GM19240 (cell line): ENCODE data around the gene GRK5.

Experiments
- DNase-seq: peaks from one replicate; pipeline ENCODE4 v3.0.0; 2011; ENCODE audit warnings: low spot score; ENCODE audit not compliant: insufficient read length

Gene GRK5

DNA sequence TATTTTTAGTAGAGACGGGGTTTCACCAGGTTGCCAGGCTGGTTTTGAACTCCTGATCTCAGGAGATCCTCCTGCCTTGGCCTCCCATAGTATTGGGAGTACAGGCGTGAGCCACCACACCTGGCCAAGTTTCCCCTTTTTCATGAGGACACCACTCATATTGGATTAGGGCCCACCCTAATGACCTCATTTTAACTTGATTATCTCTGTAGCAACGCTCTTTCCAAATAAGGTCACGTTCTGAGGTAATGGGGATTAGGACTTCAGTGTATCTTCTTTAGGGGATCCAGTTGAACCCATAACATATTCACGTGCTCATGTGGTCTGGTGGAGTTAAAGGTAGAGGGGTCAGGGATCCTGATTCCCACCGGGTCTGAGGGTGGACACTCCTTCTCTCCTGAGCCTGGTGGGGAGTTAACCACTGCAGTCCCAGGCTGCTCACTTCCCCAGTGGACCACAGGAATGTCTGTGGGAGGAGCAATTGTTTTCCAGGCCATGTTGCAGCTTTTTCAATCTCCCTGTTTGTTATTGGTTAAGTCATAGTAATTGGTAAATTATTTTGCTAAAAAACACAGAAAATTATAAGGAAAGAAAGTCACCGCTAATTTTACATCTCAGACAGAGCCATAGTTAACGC is 130.5 kb downstream of the GRK5 start:
- no peak for DNase-seq

DNA sequence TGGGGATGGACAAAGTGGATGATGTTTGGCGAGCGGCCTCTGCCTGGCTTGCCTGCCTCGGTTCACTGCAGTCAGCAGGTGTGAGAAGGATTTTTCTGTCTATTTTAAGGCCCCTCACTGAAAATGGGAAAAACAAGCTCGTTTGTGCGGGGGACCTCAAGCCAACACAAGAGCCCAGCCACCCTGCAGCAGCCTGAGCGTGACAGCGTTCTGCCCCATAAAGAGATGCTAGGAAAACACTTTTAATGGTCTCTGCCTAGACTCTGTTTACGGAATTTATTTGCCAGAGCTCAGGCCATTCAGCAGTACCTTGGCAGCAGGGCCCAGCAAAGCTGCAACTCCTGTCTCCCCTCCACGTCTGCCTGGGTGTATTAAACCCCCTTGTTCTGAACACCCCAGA is 131.7 kb downstream of the GRK5 start:
- no peak for DNase-seq

DNA sequence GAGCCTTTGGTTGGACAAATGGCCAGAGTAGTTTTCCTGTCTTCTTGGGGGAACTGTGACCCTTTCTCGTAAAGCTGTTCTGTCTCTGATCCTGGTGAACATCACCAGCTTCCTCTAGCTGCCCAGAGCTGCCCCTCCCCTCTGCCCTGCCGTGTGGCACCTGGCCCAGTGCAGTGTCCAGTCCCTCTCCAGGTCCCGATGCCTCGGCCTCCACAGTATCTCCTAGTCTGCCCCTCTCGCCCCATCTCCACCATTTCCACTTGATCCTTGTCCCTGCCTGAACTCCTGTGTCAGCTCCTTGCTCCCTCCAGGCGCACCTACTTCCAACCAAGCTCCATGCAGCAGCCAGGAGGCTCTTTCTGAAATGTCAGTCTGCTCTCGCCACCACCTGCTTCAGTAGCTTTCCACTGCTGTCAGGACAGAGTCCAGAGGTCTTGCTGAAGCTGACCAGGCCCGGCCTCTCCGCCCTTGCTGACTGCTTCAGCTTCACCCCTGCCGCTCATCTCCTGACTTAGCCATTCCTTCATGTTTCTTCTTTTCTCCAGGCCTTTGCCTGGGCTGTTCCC is 133.6 kb downstream of the GRK5 start:
- no peak for DNase-seq

DNA sequence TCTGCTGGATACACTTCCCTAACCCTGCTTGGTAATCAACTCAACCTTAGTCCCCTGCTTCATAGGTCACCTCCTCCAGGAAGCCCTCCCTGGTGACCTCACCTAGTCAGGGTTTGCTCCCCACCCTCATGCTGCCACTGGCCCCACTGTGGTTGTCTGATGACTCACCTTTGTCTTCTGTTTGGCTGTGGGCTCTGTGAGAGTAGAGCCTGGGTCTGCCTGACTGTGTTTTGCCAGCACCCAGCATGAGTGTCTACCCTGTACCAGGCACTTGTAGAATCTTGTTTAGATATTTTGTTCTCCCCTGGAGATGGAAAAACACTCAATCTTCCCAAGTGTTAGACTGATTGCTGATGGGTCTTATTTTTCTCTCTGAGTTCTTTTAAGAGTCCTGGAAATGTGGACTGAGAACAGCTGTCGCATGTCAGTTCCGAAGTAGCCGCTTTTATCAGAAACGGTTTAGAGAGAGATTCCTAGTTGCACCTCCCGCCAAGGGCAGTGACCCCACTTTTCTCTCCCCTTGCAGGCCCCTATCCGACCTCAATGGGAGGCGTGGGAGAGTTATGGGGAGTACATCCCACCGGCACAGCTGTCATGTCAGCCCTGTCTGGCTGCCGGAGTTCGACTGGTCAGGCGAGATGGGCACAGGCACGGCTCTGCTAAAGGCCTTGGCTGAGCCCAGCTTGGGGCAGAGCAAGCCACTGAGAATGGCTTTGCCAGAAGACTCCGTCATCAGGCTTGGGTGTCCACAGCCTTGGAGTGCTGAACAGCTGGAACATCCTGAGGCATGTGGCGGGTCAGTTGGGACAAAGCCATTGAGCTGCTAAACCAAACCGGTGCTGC is 134.3 kb downstream of the GRK5 start:
- DNase-seq = peak; percentile 35

DNA sequence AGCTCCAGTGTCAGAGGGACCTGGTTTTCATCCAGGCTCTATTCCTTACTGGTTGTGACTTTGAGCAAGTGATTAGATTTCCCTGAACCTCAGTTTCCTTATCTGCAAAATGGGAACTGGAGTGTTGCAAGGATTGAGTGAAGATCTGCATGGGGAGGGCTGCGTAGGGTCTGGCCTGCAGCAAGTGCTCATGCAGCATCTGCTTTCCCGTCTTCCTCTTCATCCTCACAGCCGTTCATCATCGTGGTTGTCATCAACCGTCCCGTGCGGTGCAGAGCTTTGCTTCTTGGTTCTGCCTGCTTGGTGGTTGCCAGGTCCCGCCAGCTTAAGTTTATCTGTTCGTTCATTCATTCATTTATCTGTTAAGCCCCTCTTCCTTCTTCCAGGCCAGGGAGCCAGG is 135.0 kb downstream of the GRK5 start:
- no peak for DNase-seq

DNA sequence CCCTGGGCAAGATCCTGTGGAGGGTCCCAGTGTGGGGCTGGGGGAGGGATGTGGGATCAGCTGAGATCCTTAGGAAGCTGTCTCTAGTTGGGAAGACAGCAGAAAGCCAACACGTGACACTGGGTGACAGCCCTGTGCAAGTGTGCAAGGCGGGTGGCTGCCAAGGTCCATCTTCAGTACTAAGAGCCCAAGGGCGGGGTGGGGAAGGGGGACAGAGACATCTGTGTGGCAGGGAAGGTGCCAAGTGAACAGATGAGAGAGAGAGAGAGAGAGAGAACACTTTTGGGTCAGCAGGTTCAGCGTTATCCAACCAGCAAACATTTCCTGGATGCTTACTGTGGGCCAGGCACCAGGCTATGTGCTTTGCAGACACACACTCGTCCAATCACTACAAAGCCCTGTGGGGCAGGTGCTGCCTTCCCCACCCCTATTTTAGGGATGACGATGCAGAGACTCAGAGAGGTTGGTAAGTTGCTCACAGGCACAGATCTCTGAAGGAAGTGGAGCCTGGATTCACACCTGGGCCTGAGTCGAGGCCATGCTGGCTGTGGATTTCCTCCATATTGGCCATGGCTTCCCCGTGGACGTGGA is 135.7 kb downstream of the GRK5 start:
- no peak for DNase-seq

DNA sequence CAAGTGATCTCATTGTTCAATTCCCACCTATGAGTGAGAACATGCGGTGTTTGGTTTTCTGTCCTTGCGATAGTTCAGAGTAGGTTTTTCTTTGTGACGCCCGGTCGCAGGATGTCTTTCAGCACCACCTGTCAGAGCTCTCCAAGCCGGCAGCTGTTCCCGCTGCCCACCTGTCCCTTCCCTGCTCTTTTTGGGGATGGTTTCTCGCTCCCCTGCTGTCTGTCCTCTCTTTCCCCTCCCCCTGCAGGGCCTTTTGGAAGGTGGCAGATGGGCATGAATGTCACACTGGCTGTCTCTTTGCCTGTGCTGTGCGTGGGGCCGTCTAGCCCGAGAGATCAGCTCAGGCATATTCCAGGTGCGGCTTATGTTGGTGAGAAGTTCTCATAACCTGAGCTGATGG is 137.0 kb downstream of the GRK5 start:
- no peak for DNase-seq

DNA sequence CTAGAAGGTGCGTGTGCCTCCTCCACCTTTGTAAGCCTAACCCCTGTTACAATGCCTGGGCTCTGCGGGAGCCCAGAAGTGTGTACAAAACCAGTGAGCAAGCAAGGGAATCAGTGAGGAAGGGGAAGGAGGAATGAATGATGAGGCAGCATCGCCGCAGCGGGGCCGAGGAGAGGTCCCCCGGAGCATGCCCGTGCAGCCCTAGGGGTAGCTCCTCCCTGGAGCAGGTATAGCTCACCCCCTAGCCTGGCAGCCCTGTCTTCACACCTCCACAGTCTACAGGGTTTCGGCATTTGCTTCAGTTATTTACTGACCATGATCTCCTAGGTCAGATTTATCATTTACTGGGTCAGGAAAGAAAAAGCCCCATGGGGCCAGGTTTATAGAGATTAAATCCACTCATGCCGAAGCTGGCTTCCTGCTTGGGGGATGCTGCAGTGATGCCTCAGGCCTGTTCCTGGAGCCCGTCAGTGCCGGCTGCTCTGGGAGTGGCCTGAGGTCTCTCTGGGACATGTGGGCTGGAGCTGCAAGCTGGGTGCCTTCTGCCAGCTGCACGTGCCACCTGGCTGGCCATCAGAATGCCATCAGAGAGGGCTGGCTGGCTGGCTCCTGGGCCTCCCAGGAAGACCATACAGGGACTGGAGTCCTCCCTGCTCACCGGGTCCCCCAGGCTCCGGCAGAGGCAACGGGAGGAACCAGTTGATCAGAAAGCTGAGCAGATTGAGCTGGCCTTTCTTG is 138.9 kb downstream of the GRK5 start:
- no peak for DNase-seq

DNA sequence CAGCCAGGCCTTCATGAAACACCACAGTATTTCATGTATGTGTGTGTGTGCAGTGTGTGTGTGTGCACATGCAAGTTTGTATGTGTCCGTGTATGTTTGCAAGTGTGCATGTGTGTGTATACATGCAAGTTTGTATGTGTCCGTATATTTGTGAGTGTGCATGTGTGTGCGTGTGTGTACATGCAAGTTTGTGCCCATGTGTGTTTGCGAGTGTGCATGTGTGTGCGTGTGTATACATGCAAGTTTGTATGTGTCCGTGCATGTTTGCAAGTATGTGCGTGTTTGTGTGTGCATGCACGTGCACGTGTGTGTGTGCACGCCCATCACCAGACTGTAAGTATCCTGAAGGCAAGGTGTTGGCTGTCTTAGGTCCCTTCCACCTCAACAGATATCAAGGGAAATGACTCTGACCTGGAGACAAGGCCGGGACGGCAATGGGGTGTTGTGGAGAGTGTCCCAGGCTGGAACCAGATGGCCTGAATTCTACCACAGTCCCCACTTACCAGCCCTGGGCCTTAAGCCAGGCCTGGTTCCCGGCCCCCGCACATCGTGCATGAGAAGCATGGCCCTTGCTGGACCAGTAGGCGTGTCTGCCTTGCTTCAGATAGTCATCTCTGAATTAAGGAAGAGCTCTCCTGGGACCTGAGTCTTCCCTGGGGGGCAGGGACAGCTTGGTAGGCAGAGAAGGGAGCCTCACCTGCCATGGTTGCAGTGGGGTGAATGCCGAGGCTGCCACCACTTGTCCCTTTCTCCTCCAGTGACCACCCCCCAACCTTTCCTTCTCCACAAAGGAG is 140.0 kb downstream of the GRK5 start:
- no peak for DNase-seq

DNA sequence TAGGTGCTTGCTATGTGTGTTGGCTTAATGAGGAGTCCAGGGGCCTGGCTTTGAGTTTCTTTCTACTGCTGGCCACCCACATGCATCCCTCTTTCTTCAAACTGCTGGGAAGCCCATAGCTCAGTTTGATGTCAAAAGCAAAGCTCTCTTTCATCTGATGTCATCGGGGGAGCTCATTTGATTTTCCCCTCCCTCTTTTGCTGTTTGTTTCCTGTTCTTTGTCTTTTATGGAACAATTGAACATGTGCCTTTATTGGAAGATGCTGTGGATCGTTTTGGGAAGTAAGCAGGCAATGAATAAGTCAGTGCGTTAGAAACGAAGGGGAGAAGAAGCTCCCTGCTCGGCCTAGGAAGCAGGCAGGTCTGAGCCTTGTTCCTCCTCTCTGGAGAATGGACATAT is 140.7 kb downstream of the GRK5 start:
- no peak for DNase-seq

DNA sequence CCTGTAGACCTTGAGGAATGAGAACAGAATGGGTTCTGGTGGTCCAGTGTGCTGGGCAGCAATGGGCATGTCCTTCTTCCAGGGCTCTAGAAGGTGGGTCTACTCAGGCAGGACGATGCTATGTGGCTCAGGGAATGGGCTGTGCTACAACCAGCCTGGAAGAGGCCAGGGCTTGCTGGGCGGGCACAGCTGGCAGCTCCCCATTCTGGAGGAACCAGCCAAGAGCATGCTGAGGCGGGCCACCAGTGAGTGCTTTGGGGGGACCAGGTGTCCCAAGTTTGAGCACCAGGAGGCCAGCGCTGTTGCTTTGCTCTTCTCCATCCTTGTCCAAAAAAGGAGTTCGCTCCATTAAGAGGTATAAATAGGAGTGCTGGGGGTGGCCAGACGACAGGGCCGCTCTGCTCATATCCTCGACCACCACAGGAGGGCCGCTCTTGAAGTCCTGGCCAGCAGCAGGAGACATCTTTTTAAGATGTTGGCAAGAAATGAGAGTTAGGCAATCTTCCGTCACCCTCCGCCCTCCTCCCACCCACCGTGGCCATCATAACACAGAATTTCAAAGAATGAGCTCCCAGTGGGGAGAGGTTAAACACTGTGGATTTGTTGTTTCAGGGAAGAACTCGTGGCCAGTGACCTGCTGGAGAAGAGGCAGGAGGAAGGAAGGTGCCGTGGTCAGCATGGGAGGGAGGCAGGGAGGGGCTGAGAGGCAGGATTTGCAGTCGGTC is 141.3 kb downstream of the GRK5 start:
- no peak for DNase-seq

DNA sequence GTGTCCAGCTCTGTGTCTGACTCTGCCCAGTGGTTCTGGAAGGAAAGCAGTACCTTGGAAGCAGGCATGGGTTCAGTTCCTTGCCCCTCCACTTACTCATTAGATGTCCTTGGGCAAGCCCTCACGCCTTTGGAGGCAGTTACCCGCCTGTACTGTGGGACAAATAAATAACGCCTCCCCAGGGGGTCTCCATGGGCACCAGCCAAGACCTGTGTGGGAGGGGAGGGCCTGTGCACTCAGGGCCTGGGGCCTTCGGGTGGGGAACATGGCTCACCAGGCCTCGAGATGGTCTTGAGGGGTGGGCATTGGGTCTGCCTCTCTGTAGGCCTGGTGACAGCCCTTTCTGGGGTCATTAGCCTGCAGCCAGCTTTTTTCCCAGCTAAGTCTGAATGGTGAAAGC is 142.0 kb downstream of the GRK5 start:
- DNase-seq = no peak

DNA sequence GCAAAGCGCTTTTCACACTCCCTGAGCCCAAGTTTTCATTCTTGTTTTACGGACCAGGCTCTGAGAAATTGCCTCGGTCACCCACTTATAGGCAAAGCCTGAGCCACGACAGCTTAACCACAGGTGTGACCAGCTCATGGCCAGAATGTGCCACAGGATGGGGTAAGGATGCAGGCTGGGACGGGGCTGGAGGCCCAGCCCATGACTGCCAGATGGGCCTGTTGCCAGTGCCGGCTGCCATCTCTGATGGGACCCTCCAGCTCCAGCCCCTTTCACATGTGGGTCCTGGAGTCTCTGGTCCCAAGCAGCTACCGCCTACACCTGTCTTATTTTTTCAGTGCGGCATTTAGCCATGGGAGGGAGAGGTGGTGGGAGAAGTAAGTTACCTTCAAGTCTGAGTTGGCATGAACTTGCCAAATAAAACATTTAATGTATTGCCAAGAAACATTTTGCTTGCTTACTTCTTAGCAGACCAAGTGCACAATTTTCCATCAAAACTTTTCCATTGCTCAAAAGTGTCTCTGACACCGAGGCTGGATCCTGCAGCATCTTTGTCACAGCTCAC is 142.6 kb downstream of the GRK5 start:
- DNase-seq = no peak

DNA sequence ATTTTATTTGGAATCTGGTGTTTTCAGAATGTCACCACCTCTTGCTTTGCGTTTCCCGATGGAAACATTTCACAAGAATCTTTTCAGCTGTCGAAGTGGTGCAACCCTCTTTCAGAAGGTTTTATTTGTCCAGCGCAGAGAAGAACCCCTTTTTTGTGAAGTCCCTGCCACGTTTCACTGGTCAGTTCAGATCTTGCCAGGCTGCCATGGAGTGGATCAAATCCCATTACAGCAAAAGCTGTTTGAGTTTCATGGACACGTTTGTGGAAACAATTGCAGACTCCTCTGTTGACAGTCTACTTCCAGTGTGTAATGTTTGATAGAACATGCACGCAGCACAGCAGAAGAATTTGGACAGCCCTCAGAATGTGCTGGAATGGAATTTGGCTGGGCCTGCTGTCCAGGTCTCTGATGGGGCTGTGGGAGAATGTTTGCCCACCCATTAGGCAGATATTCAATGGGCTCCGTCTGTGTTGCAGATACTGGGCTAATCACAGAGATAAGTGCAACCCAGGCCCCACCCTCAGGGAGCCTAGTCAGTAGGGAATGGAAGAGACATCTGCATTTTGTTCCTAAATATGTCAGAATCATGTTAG is 143.2 kb downstream of the GRK5 start:
- DNase-seq = no peak

DNA sequence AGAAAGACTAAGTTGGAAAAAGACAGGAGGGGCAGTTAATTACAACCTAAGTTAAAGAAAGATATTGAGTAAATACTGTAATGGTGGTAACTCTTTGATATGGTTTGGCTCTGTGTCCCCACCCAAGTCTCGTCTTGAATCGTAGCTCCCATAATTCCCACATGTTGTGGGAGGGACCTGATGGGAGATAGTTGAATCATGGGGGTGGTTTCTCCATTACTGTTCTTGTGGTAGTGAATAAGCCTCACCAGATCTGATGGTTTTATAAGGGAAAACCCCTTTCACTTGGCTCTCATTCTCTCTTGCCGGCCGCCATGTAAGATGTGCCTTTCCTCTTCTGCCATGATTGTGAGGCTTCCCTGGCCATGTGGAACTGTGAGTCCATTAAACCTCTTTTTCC is 143.8 kb downstream of the GRK5 start:
- DNase-seq = no peak

DNA sequence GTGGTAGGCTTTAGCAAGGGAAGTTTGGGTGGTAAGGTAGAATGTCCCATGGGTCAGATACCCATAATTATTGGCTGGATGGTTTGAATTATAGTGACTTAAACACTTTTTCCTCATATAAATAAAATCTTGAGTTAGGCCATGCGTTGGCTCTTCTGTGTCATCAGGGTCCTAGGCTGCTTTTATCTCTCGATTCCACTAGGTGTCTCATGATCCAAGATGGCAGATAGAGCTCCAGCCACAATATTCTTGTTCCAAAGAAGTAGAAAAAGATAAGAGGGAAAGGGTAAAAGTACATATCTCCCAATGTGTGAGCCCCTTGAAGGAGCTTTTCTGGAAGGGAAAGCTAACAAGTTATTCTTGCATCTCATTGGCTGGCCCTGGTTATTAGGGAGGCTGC is 144.7 kb downstream of the GRK5 start:
- DNase-seq = no peak

DNA sequence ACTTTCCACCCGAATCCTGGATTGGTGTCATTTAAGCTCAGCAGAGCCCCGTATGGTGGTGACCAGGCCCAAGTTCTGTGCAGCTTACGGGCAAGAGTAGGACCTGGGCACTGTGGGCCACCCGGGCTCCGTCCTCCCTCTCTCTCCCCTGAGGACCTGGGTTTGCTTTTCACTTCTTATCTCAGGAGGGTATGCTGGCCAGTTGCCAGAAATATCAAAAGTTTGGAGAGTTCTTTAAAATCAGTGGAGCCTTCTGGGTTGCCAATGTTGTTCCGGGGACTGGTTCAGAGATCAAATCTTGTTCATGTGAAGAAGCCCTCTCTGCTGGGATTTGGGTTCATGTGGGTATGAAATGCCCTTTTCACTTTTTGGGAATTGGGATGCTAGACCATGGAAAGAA is 145.4 kb downstream of the GRK5 start:
- no peak for DNase-seq

DNA sequence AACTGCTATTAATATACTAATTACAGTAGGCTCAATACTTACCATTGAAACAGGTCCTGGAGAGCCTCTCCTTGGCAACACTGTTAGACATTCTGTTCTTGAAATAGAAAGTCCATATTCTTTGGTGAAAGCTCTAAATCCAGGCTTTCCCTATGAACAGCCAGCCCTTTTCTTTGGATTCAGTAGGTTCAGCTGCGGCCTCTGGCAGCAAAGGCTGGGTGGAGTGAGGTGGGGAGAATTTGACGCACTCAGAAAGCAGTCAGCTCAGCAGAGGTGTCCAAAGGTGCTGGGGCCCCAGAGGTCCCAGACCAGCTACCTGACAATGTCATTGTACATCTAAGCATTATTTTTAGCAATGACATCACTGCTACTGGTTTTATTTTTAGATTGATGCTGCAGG is 146.1 kb downstream of the GRK5 start:
- no peak for DNase-seq

DNA sequence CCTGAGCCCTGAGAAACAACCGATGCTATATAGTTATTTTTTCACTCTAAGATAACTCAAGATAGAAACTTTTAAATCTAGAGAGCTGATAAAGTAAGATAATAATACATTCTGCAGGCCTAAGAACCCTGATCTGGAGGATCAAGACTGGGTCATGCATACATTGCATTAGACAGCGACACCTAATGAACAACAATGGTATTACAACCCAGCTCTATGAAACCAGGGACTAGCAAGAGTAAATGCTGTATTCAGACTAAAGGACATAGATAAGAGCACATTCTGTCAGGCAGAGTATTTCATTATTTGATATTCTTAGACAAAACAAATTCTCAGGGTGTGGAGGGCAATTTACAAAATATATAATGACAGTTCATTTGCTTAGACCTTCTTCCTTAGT is 148.6 kb downstream of the GRK5 start:
- no peak for DNase-seq
